ELF-1 (cell line): ENCODE results near the gene LIMK2.

Experiments
- DNase-seq: peaks from one replicate; pipeline ENCODE4 v3.0.0-alpha.2; 2016; ENCODE audit warnings: low read depth, low spot score

The LIMK2 gene

GRCh38 chr22:31272522-31273446 is 60.7 kb downstream of the LIMK2 start:
- peak; percentile 88 for DNase-seq

GRCh38 chr22:31274017-31274416 is 61.9 kb downstream of the LIMK2 start:
- no peak for DNase-seq

- DNase-seq: no peak
These were observed 62.9 kb downstream of the LIMK2 start for GRCh38 chr22:31275018-31275417.

GRCh38 chr22:31275576-31275975 is 63.5 kb downstream of the LIMK2 start:
- no peak for DNase-seq

- no peak for DNase-seq
These were observed 64.5 kb downstream of the LIMK2 start for GRCh38 chr22:31276426-31277167.

GRCh38 chr22:31277741-31278140 is 65.6 kb downstream of the LIMK2 start:
- no peak for DNase-seq

GRCh38 chr22:31278151-31278621 is 66.1 kb downstream of the LIMK2 start:
- no peak for DNase-seq

GRCh38 chr22:31278626-31279326 is 66.7 kb downstream of the LIMK2 start:
- no peak for DNase-seq

- no peak for DNase-seq
These were observed 67.2 kb downstream of the LIMK2 start for GRCh38 chr22:31279327-31279669.

- no peak for DNase-seq
These were observed 67.9 kb downstream of the LIMK2 start for GRCh38 chr22:31279821-31280505.

GRCh38 chr22:31281733-31282132 is 69.6 kb downstream of the LIMK2 start:
- no peak for DNase-seq

- DNase-seq: no peak
These were observed 70.8 kb downstream of the LIMK2 start for GRCh38 chr22:31282748-31283468.

- no peak for DNase-seq
These were observed 72.4 kb downstream of the LIMK2 start for GRCh38 chr22:31284281-31285155.

GRCh38 chr22:31286360-31287255 is 74.5 kb downstream of the LIMK2 start:
- DNase-seq: no peak

- DNase-seq: no peak
These were observed 75.9 kb downstream of the LIMK2 start for GRCh38 chr22:31287818-31288495.

GRCh38 chr22:31288496-31289240 is 76.6 kb downstream of the LIMK2 start:
- no peak for DNase-seq

GRCh38 chr22:31289344-31289743 is 77.2 kb downstream of the LIMK2 start:
- no peak for DNase-seq
